Stimulated activated CD8-positive, alpha-beta memory T cell treated with anti-CD3 and anti-CD28 coated beads, Interleukin-15, amount 100 ng/mL, for 24 hours (primary cell): Measurements from ENCODE around the gene DNM2.

ENCODE experiments used
- DNase-seq: peaks from one replicate; pipeline ENCODE4 v3.0.0-alpha.2; 2020; ENCODE audit warnings: low read depth

Gene DNM2

DNA sequence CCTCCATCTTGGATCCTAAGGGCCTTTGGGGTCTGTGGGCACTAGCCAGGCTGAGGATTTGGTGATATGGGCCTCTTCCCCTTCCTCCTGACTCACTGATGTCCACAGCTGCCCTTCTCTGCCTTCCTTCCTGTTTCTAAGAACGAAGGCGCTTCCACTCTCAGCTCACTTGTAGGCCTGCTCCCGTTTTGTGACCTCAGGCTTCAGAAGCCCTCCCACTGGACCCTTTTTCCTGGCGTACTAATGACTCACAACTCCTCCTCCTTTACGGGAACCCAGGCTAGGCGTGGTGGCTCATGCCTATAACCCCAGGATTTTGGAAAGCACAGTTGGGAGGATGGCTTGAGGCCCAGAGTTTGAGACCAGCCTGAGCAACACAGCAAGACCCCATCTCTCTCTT, 62.5 kb downstream of the DNM2 start:
- DNase-seq: no peak

DNA sequence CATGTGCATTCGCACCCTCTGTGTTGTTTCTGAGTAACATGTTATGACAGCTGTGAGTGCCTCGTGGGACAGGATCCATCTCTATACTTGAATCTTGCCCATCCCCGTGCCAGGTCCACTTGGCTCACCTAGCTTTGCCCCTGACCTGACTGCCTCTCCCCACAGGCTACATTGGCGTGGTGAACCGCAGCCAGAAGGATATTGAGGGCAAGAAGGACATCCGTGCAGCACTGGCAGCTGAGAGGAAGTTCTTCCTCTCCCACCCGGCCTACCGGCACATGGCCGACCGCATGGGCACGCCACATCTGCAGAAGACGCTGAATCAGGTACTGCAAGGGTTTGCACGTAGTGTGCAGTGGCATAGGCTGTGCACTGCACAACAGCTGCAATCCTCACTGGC, 64.9 kb downstream of the DNM2 start:
- no peak for DNase-seq

- no peak for DNase-seq
Observed at GRCh38 chr19:10784257-10784656, 66.4 kb downstream of the DNM2 start.

GRCh38 chr19:10788146-10788545, 70.3 kb downstream of the DNM2 start:
- DNase-seq: no peak

DNA sequence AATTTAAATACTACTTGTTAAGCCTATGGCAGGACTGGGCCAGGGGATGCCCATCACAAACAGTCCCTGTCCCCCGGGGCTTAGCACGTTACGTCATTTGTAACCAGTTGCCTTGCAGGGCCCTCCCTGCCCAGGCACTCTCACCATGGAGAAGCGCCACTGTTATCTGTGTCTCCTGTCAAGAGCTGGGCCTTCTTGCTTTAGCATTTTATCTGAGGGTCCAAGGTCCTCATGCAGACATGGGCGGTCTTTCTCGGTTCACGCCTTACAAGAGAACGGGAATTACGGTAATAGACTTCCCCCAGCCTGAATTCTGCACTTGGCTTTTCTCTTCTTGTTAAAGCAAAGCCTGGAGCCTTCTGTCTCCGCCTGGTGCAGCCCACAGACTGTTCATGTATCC, 72.0 kb downstream of the DNM2 start:
- no peak for DNase-seq

DNA sequence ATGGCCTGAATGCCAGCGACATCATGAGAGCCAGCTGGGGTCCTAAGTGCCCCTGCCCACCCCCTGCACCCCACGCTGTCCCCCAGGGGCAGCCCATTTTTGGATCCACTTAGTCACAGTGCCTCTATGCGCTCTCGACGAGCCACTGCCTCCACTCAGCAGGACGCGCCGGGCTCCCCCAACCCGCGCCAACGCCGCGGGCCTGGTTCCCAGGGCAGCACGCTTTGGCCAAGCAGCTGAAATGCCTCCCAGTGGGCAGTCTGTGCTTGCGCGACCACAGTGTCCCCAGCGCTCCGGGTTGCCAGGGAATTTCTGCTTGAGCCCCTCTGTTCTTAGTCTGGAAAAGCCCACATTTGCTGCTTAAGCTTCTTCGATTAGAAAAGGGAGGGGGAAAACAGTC, 78.8 kb downstream of the DNM2 start:
- no peak for DNase-seq

DNA sequence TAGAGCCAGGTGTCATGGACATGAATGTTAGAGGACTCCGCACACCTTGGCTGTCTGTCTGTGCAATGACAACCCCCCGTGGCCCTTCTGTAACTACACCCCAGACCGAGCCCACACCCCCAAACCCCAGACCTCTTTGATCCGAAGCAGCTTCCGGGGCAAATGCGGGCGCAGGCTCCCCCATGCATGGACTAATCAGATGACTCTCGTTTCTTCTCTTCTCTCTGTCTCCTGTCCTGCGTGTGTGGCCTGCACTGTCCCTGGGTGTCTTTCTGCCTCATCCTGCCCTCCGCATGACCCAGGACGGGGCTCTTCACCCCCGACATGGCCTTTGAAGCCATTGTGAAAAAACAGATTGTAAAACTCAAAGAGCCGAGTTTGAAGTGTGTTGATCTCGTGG, 79.2 kb downstream of the DNM2 start:
- DNase-seq: peak; percentile 8

DNA sequence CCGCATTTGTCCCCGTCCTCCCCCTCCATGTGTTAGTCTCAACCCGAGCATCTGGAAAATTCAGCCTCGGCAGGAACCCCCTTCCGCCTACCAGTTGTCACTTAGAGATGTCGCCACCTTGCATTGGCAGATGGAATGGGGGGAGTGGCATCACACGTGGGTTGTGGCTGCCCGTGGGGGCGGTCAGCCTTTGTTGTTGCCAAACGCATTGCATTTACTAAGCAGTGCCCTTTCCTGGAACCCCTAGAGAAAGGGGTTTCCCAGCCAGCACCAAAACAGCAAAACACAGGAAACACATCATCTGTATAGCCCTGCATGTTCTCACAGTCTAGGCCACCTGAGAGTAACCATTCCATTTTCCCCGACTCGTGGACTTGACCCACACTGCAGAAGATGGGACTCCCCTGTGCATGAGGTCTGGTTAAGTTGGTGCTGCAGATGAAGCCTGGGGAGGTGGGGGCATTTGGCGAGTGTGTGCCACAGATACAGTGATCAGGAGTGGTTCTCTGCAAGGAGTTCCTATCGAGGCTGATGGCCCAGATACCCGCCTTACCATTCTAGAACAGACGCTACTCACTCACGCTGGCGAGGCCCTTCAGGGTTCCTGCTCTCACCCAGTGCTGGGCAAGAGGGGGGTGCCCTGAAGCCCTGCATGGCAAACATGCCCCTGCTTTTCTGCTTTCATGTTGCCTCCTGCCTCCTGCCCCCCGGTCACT, 79.8 kb downstream of the DNM2 start:
- DNase-seq: peak; percentile 51

- no peak for DNase-seq
Observed at GRCh38 chr19:10800488-10800887, 82.6 kb downstream of the DNM2 start.

- DNase-seq: no peak
Observed at GRCh38 chr19:10802479-10802878, 84.6 kb downstream of the DNM2 start.

- DNase-seq: no peak
Observed at GRCh38 chr19:10803252-10803651, 85.4 kb downstream of the DNM2 start.

GRCh38 chr19:10805065-10805757, 87.3 kb downstream of the DNM2 start:
- no peak for DNase-seq

DNA sequence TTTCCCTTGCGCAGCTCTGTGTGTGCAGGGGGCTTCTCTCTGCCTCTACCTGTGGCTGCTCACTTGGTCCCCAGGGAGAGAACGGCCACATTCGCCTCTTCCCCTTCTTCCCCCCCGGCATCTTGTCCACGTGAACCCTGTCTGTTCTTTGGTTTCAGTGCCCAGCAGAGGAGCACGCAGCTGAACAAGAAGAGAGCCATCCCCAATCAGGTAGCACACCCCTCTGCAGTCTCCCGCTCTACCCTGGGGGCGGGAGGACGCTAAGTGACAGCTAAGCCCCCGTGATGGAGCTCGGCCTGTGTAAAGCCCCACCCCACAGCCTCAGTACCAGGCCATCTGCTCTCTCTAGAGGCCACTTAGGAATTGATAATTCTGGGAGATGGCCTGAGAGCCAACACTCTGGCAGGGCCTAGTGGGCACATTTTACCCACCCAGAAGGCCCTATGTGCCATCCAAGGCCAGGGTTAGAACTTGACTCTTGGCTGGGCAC, 87.9 kb downstream of the DNM2 start:
- DNase-seq: no peak

DNA sequence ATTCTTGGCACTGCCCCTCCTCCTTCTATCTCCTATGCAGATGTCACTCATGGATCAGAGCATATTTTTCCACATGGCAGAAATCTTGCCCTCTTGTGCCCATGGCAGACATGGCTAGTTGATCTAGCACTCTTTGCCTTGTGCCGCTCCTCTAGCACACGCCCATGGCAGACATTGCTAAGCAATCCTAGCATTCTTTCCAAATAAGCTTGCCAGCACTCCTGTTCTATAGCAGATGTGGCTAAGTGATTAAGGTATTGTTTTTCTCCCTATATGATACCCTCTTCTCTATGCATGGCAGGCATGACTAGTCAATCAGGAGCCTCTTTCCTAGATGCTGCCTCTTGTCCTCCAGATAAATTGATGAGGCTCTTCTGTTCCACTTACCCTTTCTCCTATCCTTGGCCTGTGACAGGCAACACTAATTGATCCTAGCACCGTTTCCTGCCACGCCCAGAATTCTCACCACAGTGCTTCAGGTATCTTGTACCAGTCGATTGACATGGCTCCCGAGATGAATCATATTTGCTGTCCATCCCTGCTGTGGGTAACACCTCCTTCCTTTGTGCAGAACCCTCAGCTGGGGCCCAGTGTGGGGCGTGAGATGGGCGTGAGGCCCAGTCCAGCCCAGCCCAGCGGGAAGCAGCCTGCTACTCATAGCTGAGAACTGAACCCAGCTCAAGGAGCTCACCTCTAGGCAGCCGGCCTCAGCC, 91.2 kb downstream of the DNM2 start:
- DNase-seq: no peak

DNA sequence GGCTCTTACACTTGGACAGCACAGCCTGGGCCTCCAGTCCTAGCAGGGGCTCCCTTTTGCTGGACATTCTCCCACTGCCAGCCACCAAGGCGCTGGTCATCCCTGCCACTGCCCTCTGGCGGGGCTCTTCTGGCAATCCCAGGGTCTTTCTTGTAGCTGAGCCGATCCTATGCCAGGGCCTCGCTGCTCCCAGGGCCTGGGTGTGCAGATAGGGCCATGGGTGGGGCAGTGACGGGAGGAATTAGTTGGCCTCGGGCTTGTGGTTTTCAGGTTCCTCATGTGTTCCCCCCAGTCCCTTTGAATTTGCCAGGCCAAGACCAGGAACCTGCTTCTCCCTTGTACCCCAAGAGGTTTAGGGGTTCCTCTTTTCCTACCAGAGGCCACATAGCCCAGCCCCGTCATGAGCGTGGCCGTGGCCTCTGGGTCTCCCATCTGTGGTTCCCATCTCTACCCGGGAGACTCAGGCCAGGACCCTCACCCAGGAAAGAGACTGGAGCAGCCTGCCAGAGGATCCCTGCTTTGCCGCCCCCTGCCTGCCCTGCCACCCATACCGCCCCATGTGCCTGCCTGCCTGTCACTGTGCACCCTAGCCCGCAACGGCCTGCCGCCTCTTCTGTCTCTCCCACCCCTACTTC, 91.9 kb downstream of the DNM2 start:
- DNase-seq: no peak

DNA sequence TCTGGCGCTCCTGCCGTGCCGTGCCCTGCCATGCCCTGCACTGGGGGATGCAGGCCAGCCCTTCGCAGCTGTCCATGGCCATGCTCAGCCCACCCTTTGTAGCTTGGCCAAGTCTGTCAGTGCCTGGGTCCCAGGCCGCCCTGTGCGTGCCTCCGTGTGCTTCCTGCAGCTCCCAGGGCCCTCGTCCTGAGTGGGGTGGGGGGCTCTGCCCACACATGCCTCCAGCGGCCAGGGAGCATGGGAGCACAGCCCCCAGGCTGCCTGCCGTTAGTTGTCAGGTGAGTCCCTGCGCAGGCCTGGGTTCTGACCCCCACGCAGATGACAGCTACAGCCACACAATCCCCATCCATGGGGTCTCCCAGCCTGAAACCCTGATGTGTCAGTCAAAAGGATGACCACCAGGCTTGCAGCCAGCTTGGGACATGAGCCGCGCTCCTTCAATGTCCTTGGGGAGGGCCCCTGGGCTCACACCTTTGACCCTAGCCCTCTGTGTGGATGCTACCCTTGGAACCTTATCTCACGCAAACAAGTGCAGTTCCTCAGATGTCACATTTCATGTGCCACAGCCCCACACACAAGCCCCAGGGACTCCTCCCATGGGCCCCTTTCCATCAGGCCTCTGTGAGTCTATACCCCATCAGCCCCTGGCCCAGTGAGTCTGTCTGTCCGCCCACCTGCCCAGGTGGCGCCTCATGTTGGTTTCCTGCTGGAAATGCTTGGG, 93.7 kb downstream of the DNM2 start:
- DNase-seq: no peak

DNA sequence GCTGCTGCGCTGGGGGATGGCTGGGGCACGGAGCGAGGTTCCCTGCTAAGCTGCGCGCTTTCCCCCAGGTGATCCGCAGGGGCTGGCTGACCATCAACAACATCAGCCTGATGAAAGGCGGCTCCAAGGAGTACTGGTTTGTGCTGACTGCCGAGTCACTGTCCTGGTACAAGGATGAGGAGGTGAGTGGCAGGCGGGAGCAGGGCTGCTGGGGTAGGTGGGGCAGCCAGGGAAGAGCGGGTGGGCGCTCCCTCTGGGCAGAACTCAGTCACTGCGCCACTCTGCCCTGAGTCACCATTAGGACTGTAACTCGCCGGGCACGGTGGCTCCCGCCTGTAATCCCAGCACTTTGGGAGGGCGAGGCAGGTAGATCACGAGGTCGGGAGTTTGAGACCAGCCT, 94.3 kb downstream of the DNM2 start:
- DNase-seq: no peak

- no peak for DNase-seq
Observed at GRCh38 chr19:10812902-10813404, 95.1 kb downstream of the DNM2 start.

DNA sequence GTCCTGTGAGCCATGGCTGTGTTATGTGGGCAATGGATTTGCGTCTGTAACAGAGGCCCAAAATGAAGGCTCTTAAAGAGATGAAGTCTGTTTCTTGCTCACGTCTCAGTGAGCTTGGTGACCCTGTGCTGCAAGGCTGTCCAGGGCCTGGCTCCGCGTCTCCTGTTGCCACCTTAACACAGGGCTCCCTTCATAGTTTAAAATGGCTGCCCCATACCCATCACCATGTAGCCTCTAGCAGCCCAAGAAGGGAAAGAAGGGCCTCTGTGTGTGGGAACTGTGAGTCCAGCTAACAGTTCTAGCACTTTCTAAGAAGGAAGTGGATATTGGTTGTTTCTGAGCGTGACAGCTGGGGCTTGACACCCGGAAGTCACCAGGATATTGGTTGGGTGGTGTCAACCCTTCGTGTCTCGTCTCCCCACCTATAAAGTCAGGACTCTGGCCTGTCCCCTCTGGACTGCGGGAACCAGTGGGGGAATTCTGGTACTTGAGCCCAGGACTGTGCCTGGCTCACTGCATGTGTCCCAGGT, 97.2 kb downstream of the DNM2 start:
- DNase-seq: no peak

- DNase-seq: no peak
Observed at GRCh38 chr19:10815969-10816644, 98.2 kb downstream of the DNM2 start.

DNA sequence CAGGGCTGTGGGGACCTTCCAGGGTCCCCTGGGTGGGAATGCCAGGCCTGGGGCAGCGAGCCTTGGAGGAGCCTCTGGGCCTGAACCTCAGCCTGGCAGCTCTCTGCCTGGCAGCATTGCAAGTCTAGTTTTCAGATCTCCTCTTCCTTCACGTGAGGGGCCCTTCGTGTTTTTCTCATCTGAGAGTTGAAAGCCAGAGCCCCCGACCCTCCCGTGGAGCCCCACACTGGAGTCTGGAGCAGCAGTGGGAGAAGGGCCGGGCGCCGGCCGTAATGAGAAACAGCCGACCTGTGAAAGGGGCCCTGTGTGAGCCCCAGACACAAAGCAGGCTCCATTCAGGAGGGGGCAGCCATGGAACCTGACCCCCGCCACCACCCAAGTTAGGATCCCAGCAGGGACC, 98.8 kb downstream of the DNM2 start:
- DNase-seq: no peak
